Measurements from ENCODE around the gene IL1F10.

DNA sequence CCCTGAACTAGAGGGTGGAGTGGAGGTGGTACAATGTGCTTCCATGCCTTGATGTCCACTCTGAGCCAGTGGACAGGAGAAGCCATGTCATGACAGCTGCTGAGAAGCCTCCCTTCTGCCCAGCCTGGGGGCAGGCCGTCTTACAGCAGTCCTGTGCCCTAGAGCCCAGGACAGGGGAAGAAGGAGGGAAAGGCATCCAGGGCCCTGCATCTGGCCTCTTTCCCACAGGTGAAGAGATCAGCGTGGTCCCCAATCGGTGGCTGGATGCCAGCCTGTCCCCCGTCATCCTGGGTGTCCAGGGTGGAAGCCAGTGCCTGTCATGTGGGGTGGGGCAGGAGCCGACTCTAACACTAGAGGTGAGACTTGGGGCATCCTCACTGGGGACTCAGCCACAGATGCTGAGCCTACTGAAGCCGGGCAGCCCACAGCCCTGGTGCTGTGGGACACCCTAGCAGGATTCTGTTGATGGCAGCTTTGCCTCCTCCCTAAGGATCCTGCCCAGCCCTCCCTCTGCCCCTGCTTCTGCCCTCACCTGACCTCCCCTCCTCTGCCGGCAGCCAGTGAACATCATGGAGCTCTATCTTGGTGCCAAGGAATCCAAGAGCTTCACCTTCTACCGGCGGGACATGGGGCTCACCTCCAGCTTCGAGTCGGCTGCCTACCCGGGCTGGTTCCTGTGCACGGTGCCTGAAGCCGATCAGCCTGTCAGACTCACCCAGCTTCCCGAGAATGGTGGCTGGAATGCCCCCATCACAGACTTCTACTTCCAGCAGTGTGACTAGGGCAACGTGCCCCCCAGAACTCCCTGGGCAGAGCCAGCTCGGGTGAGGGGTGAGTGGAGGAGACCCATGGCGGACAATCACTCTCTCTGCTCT, 5.6 kb upstream of the IL1F10 start:
- TF ChIP-seq, protein P1, sequence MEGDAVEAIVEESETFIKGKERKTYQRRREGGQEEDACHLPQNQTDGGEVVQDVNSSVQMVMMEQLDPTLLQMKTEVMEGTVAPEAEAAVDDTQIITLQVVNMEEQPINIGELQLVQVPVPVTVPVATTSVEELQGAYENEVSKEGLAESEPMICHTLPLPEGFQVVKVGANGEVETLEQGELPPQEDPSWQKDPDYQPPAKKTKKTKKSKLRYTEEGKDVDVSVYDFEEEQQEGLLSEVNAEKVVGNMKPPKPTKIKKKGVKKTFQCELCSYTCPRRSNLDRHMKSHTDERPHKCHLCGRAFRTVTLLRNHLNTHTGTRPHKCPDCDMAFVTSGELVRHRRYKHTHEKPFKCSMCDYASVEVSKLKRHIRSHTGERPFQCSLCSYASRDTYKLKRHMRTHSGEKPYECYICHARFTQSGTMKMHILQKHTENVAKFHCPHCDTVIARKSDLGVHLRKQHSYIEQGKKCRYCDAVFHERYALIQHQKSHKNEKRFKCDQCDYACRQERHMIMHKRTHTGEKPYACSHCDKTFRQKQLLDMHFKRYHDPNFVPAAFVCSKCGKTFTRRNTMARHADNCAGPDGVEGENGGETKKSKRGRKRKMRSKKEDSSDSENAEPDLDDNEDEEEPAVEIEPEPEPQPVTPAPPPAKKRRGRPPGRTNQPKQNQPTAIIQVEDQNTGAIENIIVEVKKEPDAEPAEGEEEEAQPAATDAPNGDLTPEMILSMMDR (optimal IDR thresholded peaks at IDR 0.05 in 1 of 3, IDR thresholded peaks at IDR 0.05 in 1 of 3, conservative IDR thresholded peaks at IDR 0.05 in 1 of 3; ENCODE audit: extremely low read depth in 1 of 3, insufficient read depth in 2 of 3, low read length in 3 of 3) = no peak
- TF ChIP-seq EZH2 (IDR thresholded peaks at IDR 0.05; ENCODE audit: low read length) = no peak

All from keratinocyte (primary cell).